Activated gamma-delta T cell (primary cell): ENCODE measurements around the gene SMAD2.

ENCODE experiments used
- DNase-seq: peaks from one replicate; lab custom pipeline; 2025; lab: John Stamatoyannopoulos, UW

SMAD2 gene

GRCh38 chr18:47931718-47932103, 1.3 kb upstream of the SMAD2 start:
- no peak for DNase-seq

GRCh38 chr18:47930931-47931717, 665 bp upstream of the SMAD2 start:
- peak; percentile 94 for DNase-seq

GRCh38 chr18:47929681-47930198, 719 bp downstream of the SMAD2 start:
- no peak for DNase-seq

- DNase-seq, result no peak
Observed at GRCh38 chr18:47928466-47928865, 2.0 kb downstream of the SMAD2 start.

GRCh38 chr18:47926101-47926850, 4.2 kb downstream of the SMAD2 start:
- no peak for DNase-seq

- no peak for DNase-seq
Observed at GRCh38 chr18:47919916-47920315, 10.5 kb downstream of the SMAD2 start.

GRCh38 chr18:47917923-47918610, 12.4 kb downstream of the SMAD2 start:
- no peak for DNase-seq

GRCh38 chr18:47915930-47916329, 14.5 kb downstream of the SMAD2 start:
- no peak for DNase-seq

GRCh38 chr18:47915229-47915628, 15.2 kb downstream of the SMAD2 start:
- no peak for DNase-seq

GRCh38 chr18:47912794-47913585, 17.5 kb downstream of the SMAD2 start:
- DNase-seq, result no peak

- DNase-seq, result no peak
Observed at GRCh38 chr18:47912343-47912742, 18.1 kb downstream of the SMAD2 start.

- DNase-seq, result no peak
Observed at GRCh38 chr18:47911877-47912276, 18.6 kb downstream of the SMAD2 start.

- no peak for DNase-seq
Observed at GRCh38 chr18:47909484-47909883, 21.0 kb downstream of the SMAD2 start.

GRCh38 chr18:47908592-47908991, 21.9 kb downstream of the SMAD2 start:
- DNase-seq, result no peak

GRCh38 chr18:47906408-47906807, 24.1 kb downstream of the SMAD2 start:
- no peak for DNase-seq

GRCh38 chr18:47903809-47904208, 26.6 kb downstream of the SMAD2 start:
- no peak for DNase-seq

- no peak for DNase-seq
Observed at GRCh38 chr18:47901624-47902362, 28.7 kb downstream of the SMAD2 start.

GRCh38 chr18:47899107-47899840, 31.2 kb downstream of the SMAD2 start:
- DNase-seq, result no peak

GRCh38 chr18:47898696-47899095, 31.8 kb downstream of the SMAD2 start:
- no peak for DNase-seq

GRCh38 chr18:47898055-47898454, 32.4 kb downstream of the SMAD2 start:
- DNase-seq, result no peak
